ENCODE measurements around the gene PTEN.
"Not testable (repeated sequence)": the region's sequence is repeated elsewhere in the genome, so short reads cannot be mapped to it uniquely, and the experiment has no call there.

The PTEN gene

DNA sequence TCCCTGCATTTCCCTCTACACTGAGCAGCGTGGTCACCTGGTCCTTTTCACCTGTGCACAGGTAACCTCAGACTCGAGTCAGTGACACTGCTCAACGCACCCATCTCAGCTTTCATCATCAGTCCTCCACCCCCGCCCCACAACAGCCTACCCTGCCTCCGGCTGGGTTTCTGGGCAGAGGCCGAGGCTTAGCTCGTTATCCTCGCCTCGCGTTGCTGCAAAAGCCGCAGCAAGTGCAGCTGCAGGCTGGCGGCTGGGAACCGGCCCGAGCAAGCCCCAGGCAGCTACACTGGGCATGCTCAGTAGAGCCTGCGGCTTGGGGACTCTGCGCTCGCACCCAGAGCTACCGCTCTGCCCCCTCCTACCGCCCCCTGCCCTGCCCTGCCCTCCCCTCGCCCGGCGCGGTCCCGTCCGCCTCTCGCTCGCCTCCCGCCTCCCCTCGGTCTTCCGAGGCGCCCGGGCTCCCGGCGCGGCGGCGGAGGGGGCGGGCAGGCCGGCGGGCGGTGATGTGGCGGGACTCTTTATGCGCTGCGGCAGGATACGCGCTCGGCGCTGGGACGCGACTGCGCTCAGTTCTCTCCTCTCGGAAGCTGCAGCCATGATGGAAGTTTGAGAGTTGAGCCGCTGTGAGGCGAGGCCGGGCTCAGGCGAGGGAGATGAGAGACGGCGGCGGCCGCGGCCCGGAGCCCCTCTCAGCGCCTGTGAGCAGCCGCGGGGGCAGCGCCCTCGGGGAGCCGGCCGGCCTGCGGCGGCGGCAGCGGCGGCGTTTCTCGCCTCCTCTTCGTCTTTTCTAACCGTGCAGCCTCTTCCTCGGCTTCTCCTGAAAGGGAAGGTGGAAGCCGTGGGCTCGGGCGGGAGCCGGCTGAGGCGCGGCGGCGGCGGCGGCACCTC is at the start of gene PTEN, which contains the start of gene KLLN:
Gene PTEN, plus strand, starts transcription at position 573 of the 891 bp plus-strand sequence. CDS start 845 bp downstream, outside the sequence.
Gene KLLN, minus strand, starts transcription at position 481 of the 891 bp plus-strand sequence. CDS start 1,046 bp downstream, outside the sequence.
- peak; percentile 84 for DNase-seq

DNA sequence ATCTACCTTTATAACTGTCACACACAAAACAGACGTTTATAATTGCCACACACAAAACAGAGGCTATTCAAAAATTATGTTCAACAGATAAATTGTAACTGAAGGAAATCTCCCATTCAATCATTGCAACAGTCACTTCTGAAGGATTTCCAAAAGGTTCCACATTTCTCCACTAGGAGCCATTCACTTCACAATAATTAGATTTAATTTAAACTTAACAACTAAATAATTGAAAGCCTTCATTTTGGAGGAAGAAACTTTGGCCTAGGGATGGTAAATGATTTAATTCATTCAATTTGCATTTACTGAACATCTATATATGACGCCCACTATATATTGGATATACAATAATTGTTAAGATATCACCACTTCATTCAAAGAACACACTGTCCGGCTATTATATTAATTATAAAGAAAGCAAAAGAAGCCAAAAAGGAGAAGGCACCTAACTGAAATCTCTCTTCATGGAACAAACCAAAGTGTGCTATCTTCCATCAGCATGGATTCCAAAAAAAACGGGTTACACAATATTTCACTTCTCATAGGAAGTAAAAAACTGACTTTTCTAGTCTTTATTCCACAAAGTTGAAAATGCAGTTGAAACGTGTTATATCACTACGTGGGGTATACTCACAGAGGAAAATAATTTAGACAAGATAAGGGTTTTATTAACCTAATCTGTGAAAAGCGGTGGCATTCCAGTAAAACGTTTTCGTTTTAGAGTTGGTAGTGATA is 47.1 kb upstream of the PTEN start:
- DNase-seq: no peak

DNA sequence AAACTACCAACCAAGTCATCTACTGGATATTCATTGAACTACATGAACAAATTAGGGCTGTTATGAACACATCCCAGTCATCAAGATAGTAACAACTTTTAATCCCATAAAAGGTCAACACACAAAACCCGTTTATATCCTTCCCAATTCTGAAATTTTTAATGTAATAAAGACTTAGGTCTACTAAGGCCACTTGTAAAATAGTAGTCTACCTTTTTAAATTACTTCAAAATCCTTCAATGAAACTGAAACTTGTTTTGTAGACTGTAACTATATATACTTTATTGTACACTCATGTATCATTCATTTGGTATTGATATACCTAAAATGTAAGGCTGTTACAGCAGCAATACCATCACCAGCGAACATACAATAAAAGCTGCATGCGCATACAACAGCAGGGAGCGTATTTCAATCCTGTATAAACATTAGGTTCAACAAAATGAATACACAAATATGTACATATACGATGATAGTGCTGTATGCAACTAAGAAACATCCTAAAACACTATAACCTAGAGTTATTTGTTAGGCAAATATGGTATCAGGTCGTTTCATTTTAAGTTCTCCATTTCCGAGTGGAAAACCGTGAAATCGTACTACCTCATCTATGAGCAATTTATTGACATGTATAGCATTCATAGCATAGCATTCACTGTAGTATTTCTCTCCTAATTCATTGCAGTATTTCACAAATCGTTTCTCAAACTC is 46.4 kb upstream of the PTEN start:
- DNase-seq: no peak

DNA sequence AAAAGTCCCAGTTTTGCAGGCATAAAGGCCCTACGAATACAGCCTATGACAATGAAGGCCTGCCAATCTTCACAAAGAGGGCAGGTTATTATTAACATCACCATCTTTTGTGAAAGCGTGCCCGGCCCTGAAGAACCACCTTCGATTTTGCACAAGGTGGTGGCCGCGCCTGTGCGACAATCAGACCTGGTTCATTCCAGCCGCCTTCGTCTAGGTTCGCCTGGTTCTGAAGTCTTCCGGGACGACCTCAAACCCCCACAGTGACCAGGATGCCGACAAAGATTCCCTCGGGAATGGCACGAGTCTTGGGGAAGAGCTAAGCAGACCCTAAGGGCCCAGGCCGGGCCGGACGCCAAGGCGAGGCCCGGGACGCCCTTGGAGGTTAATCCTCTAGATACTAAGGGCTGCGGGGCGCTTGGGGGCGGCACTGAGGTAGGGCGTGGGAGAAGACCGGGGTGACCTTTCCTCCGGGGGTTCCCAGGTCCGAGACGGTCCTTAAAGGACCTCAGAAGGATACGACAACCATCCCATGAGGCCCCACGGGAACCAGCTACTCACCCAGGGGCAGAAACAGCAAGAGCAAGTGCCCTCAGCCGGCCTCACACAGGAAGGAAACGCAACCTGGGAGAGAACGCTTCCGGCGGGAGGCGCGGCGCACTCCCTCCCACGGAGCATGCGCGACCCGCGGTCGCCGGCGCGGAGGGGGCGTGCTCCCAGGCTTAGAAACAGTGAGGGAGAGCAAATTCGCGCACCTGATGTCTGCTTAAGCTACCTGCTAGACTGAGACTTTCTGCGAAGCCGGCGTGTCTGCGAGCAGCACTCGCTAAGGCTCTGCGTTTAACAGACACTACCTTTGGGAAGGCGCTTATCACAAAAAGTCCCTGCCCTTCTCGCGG is 45.6 kb upstream of the PTEN start, which contains the start of gene ATAD1:
Gene ATAD1, minus strand, starts transcription at position 618 of the 896 bp plus-strand sequence. CDS start 3,627 bp downstream, outside the sequence.
- peak; percentile 48 for DNase-seq

DNA sequence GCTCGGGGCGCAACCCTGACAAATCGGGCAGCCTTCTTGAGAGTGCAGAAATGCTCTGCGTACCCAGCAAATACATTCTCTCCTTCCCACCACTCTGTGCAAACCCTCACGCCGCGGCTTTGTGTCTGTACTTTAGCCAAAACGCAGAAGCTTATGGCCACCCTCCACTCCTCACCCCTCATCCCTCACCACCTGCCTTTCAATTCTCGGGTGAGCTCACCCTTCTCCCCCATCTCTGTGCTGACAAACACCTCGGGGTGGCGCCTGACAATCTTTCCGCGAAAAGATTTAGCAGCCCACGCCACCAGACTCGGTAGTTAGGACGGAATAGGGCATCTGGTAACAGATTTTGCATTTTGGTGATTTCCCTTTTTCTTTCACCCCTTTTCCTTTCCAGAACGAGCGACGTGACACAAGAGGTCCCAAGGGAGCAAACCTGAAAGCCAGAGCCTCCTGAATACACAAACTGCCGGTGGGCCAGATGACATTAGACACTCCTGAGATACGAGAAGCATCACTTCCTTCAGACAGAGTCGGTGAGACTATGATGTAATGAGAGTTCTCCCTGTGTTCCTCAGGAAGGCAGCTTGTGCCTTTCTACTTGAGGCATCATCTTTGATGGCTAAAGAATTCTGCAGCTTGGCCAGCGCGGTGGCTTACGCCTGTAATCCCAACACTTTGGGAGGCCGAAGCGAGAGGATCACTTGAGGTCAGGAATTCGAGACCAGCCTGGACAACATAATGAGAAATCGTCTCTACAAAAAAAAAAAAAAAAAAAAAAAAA is 44.7 kb upstream of the PTEN start:
- no peak for DNase-seq

DNA sequence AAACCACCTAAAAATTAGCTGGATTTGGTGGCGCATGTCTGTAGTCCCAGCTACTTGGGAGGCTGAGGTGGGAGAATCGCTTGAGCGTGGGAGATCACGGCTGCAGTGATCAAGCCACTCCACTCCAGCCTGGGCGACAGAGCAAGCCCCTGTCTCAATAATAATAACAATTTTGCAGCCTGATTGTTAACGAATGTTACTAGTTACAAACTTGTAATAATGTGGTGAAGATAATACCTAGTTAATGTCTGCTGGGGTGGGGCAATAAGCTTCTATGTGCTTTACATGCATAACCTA is 44.2 kb upstream of the PTEN start:
- no peak for DNase-seq

DNA sequence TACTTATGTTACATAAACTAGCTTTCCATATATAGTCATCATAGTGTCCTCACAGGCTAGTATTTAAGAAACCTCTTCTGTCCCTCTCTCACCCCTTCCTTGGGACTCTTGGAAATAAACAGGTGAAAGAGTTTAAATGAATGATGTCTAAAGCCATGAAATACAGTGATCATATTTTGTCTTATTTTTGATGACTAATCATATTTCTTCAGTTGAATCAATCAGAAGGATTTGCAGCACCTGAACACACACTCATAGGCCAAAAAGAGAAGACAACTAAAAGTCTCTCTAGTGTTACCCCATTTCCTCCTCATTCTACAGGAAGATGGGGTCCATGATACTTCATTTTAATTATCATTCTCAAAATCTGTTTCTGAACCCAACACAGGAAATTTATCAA is 36.8 kb upstream of the PTEN start:
- DNase-seq: no peak

DNA sequence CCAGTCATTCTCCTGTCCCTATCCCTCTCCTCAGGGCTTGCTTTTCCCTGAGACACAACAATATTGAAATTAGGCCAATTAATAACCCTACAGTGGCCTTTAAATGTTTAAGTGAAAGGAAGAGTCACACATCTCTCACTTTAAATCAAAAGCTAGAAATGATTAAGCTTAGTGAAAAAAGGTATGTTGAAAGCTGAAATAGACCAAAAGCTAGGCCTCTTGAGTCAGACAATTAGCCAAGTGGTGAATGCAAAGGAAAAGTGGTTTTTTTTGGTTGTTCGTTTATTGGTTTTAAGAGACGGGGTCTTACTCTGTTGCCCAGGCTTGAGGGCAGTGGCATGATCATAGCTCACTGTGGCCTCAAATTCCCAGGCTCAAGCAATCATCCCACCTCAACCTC is 35.7 kb upstream of the PTEN start:
- no peak for DNase-seq

DNA sequence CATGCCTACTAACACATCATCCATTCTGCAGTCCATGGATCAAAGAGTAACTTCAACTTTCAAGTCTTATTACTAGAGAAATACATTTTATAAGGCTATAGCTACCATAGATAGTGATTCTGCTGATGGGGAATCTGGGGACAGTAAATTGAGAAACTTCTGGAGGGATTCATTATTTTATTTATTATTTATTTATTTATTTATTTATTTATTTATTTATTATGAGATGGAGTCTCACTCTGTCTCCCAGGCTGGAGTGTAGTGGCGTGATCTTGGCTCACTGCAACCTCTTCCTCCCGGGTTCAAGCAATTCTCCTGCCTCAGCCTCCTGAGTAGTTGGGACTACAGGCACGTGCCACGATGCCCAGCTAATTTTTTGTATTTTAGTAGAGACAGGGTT is 34.4 kb upstream of the PTEN start:
- not testable (repeated sequence) for DNase-seq

DNA sequence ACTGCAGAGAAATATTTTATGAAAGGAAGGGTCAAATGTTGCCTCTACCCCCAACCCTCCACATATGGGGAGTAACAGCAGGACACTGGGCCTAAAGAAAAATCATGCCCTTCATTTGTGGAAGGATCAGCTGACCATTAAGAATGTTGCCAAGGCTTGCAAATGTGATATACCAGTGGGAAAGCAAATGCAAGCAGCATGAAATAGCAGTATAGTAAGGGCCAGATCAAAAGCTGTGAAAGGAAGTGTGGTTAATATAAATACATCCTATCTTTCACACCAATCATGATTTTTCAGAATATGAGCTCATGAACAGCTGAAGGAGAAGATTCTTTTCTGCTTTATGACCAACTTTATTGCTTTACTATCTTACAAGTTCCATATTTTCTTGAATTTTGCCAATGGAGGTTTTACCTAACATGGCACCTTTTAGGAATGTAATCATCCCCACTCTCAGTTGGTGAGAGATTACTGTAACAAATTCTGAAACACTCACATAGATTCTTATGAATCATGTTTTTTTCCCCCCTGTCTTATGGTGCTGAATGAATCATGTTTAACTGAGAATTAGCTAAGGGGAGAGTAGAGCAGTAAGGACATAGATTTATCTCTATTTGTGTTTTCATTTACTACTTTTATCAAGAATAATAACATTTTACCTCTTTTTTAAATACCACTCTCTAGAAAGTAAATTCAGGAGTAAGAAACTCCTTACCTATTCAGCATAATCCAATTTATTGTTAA is 33.3 kb upstream of the PTEN start:
- DNase-seq: no peak

DNA sequence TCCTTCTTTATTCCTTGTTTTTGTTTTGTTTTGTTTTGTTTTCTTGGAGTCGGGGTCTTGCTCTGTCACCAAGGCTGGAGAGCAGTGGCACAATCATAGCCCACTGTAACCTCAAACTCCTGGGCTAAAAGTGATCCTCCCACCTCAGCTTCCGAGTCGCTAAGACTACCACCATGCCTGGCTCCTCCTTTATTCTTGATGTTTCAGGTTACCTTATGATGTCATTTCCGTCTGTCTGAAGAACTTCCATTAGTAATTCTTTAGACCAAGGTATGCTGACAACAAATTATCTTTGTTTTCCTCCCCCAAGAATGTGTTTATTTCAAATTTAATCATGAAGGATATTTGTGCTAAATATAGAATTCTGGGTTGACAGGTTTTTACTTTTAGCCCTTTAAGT is 27.3 kb upstream of the PTEN start:
- no peak for DNase-seq

DNA sequence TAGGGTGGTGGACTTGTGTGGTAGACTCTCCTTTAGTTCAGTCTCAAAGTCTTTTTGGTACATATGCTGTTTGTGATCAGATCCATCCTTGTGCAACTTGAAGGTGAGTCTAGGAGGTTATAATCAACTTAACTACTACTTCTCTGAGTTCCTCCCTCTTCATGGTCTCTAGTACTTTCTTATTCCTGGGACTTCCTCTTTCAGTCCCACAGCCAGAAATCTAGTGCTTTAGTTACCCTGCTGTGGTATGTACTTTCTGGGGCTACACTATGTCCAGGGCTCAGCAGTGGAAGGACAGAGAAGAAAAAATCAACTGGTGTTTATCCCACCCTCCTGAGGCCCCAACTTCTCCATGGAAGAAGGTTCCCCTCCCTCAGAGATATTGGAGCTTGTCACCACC is 26.0 kb upstream of the PTEN start:
- no peak for DNase-seq

DNA sequence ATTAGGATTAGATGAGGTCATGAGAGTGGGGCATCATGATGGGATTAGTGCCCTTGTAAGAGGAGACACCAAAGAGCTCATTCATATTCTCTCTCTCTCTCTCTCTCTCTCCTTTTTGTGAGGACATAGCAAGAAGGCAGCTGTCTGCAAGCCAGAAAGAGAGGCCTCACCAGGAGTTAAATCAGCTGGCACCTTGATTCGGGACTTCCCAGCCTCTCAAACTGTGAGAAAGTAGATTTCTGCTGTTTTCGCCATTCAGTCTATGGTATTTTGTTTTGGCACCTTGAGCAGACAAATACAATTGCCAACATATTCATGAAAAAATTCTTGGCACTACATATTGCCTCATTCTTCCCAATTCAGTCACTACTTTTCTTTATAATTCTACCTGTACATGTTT is 24.8 kb upstream of the PTEN start:
- DNase-seq: no peak

DNA sequence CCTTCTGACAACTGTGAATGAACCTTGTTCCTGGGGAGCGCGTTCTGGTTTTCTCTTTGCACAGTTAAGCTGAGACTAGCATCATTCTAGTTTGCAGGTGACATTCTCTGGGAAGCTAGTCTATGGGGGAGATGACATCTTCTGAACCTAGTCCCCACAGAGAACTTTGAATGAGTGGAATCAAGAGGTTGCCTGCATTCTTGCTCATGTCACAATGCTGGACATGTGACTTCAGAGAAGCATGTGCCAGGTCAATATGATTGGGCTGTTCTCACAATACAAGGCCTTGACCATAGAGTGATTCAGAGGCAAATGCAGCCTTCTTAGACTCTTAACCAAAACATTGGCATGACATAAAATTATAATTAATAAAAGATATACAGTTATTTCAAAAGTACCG is 22.2 kb upstream of the PTEN start:
- DNase-seq: no peak

DNA sequence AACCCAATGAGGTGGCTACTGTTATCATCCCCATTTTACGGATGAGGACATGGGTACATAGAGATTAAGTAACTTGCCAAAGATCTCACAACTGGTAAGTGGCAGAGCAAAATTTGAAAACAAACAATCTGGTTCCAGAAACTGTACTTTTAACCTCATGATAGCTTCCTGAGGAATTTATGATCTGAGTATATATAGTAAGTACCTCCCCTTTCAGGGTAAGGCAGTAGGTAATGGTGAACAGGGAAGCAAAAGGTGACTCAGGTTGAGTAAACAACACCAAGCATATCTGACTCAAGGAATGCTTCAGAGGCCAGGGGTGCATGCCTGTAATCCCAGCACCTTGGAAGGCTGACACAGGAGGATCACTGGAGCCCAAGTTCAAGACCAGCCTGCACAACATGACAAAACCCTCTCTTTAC is 21.2 kb upstream of the PTEN start:
- DNase-seq: no peak

DNA sequence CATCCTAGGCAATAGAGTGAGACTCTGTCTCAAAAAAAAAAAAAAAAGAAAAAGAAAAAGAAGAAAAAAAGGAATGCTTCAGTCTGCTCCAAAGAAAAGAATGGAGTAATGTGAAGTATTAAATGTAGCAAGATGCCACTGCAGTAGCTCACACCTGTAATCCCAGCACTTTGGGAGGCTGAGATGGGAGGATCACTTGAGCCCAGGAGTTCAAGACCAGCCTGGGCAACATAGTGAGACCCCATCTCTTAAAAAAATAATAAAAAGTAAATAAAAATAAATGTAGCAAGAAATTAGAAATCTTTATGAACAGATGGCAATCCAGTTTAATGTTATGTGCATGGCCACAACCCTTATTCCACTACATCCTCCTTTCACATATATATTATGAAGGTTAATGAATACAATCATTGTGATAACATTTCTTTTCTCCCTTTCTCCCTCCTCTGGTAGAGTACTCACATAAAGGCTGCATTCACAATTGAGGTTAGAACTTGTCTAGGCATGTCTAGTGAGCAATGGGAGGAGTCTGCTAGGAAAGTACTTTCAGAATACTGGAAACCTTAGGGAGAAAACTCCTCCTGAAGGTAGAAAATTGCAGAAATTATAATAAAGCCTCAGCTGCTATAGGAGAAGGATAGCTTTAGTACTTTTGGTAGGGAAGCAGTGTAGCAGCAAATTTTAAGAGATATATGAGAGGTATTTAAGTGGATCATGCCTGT is 20.5 kb upstream of the PTEN start:
- DNase-seq: no peak

DNA sequence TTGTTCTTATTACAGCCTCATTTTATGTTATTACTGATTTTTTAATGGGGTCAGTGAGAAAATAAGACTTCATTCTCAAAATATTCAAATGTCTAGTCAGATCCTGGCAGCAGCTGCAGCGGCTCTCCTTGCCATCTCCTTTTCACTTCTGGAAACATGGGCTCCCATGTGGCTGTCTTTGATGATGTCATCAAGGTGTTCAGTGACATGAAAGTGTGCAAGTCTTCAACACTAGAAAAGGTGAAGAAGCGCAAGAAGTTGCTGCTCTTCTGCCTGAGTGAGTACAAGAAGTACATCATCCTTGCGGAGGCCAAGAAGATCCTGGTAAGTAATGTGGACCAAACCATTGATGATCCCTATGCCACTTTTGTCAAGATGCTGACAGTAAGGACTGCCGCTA is 19.7 kb upstream of the PTEN start:
- no peak for DNase-seq

DNA sequence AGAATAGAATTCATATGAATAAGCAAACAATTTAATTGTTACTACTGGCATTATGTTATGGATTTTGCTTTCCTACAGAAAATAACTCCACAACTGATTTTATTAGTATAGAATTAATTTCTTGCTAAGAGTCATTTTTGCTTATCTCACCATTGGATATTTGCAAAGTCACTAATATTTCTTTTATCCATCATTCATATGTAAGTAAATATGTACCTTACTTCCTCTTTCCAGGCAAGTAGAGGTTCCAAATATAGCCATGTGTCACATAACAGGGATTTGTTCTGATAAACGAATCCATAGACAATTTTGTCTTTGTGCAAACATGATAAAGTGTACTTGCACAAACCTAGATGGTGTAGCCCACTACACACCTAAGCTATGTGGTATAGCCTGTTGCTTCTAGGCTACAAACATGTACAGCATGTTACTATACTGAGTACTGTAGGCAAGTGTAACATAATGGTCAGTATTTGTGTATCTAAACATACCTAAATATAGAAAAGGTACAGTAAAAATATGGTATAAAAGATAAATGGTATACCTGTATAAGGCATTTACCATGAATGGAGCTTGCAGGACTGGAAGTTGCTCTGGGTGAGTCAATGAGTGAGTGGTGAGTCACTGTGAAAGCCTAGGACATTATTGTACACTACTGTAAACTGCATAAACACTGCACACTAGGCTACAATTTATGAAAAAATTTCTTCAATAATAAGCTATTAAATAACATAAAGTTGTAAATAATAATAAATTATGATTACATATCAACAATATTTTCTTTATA is 18.4 kb upstream of the PTEN start:
- no peak for DNase-seq

DNA sequence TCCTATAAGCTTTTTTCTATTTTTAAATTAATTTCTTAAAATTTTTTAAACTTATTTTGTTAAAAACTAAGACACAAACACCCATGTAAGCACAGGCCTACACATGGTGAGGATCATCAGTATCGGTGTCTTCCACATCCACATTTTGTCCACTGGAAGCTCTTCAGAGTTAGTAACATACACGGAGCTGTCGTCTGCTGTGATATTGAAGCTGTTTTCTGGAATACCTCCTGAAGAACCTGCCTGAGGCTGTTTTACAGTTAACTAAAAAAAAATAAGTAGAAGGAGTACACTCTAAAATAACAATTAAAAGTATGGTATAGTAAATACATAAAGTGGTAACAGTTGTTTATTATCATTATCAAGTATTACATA is 17.8 kb upstream of the PTEN start:
- no peak for DNase-seq

All from NCI-H1694 (cell line).